K562 (cell line): ENCODE measurements around the gene CENPC.

ENCODE experiments used
- BRD4 ChIP-seq: fragments of 200-600 bp; sonication (generic); IDR thresholded peaks from 2 replicates; pipeline ENCODE4 v1.6.1; 2017; ENCODE audit warnings: inconsistent platforms
- EGR1 ChIP-seq: fragments of 450-650 bp; conservative IDR thresholded peaks from 2 replicates; pipeline ENCODE4 v1.6.1; 2017; ENCODE audit warnings: mild to moderate bottlenecking
- EZH2 ChIP-seq: IDR thresholded peaks from 2 replicates; pipeline ENCODE4 v1.6.1; 2012; ENCODE audit warnings: low read depth, mild to moderate bottlenecking, inconsistent platforms, low read length, borderline replicate concordance
- POLR2G ChIP-seq: fragments of 200-400 bp; formaldehyde crosslinking; IDR thresholded peaks from 2 replicates; pipeline ENCODE4 v1.6.1; 2017; ENCODE audit warnings: low read depth, mild to moderate bottlenecking, antibody characterized with exemption, low read length, moderate library complexity
- SMARCE1 ChIP-seq: fragments of 450-650 bp; IDR thresholded peaks from 2 replicates; pipeline ENCODE4 v1.7.1; 2016; ENCODE audit warnings: mild to moderate bottlenecking
- SMC3 ChIP-seq: conservative IDR thresholded peaks from 2 replicates; pipeline ENCODE4 v1.6.1; 2011; ENCODE audit warnings: low read depth, low read length, improper control_type of control experiment; ENCODE audit not compliant: insufficient read depth
- SREBF2 ChIP-seq: sonication (generic); formaldehyde crosslinking; IDR thresholded peaks from 2 replicates; pipeline ENCODE4 v1.4.0; 2020; ENCODE audit warnings: mild to moderate bottlenecking, missing genetic modification reagents
- TRIM28 ChIP-seq: fragments of 450-650 bp; IDR thresholded peaks from 2 replicates; pipeline ENCODE4 v1.6.1; 2017
- ZKSCAN3 ChIP-seq: fragments of 250-450 bp; sonication (Bioruptor Pico); IDR thresholded peaks from 2 replicates; pipeline ENCODE4 v1.4.0; 2020
- TF ChIP-seq, protein P1 (sequence below), 3 experiments: IDR thresholded peaks in 2 of 3; conservative IDR thresholded peaks in 1 of 3; 2 replicates each; pipeline ENCODE4 v1.5.1; 2011 to 2012; ENCODE audit warnings: low read length in 3 of 3, mild to moderate bottlenecking in 3 of 3, control low read depth in 2 of 3, improper control_type of control experiment in 1 of 3, inconsistent platforms in 1 of 3, low read depth in 1 of 3, mixed read lengths in 1 of 3, moderate library complexity in 1 of 3; ENCODE audit not compliant: insufficient read depth in 2 of 3
- TF ChIP-seq, protein P2 (sequence below): IDR thresholded peaks from 3 replicates; pipeline ENCODE4 v1.6.1; 2011; ENCODE audit warnings: borderline replicate concordance, mild to moderate bottlenecking; ENCODE audit not compliant: insufficient read length, insufficient read depth
- TF ChIP-seq, protein P3 (sequence below): fragments of 250-450 bp; sonication (Bioruptor Pico); IDR thresholded peaks from 2 replicates; pipeline ENCODE4 v1.6.1; 2021; ENCODE audit warnings: mild to moderate bottlenecking

DNA sequence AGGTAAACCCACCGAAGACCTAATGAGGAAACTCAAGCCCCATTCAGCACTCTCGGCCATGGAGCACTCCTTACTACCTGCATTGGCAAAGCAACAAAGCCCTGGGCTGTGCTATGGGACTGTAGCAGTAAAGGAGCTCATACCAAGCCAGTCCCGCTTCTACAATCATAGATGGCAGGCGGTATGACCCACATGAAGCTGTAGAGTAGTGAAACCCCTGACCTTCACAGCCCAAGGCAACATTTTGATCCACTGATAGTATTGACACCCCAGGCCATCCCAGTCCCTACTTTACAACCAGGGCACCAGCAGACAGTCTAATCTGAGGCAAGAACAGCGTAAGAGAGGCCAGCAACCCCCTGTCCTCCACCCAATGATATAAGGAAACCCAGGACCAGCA lies 25.2 kb downstream of the CENPC start:
- no peak for TF ChIP-seq POLR2G
- TF ChIP-seq, protein P1, sequence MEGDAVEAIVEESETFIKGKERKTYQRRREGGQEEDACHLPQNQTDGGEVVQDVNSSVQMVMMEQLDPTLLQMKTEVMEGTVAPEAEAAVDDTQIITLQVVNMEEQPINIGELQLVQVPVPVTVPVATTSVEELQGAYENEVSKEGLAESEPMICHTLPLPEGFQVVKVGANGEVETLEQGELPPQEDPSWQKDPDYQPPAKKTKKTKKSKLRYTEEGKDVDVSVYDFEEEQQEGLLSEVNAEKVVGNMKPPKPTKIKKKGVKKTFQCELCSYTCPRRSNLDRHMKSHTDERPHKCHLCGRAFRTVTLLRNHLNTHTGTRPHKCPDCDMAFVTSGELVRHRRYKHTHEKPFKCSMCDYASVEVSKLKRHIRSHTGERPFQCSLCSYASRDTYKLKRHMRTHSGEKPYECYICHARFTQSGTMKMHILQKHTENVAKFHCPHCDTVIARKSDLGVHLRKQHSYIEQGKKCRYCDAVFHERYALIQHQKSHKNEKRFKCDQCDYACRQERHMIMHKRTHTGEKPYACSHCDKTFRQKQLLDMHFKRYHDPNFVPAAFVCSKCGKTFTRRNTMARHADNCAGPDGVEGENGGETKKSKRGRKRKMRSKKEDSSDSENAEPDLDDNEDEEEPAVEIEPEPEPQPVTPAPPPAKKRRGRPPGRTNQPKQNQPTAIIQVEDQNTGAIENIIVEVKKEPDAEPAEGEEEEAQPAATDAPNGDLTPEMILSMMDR (IDR thresholded peaks at IDR 0.05 in 2 of 3, conservative IDR thresholded peaks at IDR 0.05 in 1 of 3; ENCODE audit: insufficient read depth in 2 of 3, low read depth in 1 of 3, low read length in 3 of 3), result no peak
- no peak for TF ChIP-seq SREBF2 (CRISPR knock-in tag)
- TF ChIP-seq EGR1, result no peak
- TF ChIP-seq, protein P2, sequence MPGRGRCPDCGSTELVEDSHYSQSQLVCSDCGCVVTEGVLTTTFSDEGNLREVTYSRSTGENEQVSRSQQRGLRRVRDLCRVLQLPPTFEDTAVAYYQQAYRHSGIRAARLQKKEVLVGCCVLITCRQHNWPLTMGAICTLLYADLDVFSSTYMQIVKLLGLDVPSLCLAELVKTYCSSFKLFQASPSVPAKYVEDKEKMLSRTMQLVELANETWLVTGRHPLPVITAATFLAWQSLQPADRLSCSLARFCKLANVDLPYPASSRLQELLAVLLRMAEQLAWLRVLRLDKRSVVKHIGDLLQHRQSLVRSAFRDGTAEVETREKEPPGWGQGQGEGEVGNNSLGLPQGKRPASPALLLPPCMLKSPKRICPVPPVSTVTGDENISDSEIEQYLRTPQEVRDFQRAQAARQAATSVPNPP, result no peak
- TF ChIP-seq BRD4, result no peak
- TF ChIP-seq SMARCE1, result no peak
- no peak for TF ChIP-seq TRIM28
- no peak for TF ChIP-seq SMC3
- no peak for TF ChIP-seq EZH2
- no peak for TF ChIP-seq ZKSCAN3
- TF ChIP-seq, protein P3, sequence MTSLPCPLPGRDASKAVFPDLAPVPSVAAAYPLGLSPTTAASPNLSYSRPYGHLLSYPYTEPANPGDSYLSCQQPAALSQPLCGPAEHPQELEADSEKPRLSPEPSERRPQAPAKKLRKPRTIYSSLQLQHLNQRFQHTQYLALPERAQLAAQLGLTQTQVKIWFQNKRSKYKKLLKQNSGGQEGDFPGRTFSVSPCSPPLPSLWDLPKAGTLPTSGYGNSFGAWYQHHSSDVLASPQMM (CRISPR knock-in tag), result no peak
